GM19452 (cell line): ENCODE data around the gene GALK1.

Experiments
- ATAC-seq: cut with Tn5 transposase; IDR thresholded peaks from one replicate; pipeline ENCODE4 v1.9.1; 2021; ENCODE audit not compliant: unreplicated experiment

Gene GALK1

DNA sequence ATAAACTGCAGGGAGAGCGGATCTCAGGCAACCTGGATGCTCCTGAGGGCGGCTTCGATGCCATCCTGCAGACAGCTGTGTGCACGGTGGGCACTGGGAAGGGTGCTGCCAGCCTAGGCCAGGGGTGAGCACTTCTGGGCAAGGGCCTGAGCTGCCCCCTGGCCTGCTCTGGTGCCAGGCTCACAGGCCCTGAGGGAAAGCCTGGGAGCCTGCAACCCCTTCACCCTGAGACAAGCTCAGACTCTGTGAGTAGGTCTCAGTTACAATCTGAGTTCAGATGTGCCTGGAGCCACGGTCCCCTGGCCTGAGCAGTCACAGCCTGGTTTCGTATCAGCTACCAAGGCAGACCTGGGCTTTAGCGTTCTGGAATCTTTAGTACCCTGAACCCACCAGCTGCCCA lies 35.6 kb downstream of the GALK1 start:
- no peak for ATAC-seq

GRCh38 chr17:75727391-75727790 lies 37.6 kb downstream of the GALK1 start:
- ATAC-seq: no peak

GRCh38 chr17:75725504-75725903 lies 39.5 kb downstream of the GALK1 start:
- no peak for ATAC-seq

GRCh38 chr17:75724016-75725003 lies 40.7 kb downstream of the GALK1 start:
- ATAC-seq: no peak

GRCh38 chr17:75723171-75723930 lies 41.6 kb downstream of the GALK1 start:
- ATAC-seq: no peak

- ATAC-seq: no peak
These were observed 42.4 kb downstream of the GALK1 start for GRCh38 chr17:75722542-75723095.

GRCh38 chr17:75722076-75722475 lies 42.9 kb downstream of the GALK1 start:
- no peak for ATAC-seq

DNA sequence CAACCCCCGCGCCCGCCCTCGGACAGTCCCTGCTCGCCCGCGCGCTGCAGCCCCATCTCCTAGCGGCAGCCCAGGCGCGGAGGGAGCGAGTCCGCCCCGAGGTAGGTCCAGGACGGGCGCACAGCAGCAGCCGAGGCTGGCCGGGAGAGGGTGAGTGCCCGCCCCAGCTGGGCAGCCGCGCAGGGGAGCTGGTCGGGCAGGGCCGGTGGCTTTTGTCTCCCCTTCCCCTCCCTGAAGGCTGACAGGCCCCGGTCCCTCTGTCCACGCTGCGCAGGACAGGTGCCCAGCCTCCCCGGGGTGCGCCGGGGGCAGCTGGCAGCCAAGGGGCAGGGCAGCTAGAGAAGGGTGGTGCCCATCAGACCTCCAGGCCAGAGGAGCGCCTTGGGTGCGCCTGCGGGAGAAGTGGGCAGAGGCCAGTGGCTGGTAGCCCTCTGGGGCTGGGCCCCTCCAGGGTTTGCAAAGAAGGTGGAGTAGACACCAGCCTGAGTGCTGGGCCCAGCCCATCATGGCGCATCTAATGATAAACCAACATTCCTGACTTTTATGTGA lies 43.5 kb downstream of the GALK1 start:
- ATAC-seq: no peak

DNA sequence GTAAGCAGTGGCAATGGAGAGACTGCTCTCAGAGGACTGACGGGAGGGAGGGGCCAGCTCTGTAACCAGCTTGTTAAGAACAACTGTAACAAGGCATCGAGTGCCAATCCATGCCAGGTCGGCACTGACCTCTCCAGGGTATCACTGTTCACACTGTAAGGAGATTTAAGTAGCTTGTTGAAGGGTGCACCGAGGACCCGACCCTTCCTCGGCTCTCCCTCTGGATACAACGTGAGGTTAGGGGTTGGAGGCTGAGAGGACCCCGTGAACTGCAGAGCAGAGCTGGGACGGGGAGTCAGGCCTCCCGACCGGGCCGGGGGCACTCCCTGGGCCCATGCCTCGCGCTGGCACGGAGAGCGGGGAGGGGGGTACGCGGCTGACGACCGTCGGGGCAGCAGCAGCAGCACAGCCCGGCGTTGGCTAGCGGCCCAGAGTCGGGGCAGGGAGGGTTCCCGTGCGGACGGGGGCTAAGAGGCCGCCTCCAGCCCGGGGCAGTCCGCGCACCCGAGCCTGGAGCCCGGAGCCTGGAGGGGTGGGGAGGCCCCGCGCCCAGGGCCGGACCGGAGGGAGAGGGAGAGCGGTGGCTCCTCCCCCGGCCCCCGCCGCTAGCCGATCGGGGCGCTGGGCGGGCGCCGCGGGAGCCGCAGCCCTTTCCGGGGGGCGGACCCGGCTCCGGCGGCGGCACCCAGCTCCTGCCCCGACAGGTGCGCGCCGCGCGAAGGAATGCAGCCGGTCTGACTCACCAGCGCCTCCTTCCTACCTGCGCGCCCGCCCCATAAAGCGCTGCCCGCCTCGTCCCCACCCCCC lies 44.1 kb downstream of the GALK1 start, which contains the start of gene ITGB4:
ITGB4 (plus strand) TSS at position 804 of the 807 bp plus-strand sequence. CDS start 3,245 bp downstream, outside the sequence.
- ATAC-seq: no peak

DNA sequence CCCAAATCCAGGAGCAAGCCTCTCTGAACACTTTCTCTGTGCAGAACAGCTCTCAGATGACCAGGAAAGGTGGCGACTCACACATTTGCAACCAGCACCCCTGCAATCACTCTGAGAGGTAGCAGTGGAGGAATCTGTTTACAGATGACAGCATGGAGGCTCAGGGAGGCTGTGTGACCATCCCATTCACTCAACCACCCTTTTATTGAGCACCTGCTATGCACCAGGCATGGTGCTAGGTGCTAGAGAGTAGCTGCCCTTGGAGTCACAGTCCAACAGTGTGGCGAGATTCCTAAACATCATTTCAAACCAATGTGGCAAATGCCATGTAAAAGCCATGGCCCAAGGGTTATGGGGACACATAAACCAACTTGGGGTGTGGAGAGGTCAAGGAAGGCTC lies 45.3 kb downstream of the GALK1 start:
- no peak for ATAC-seq

GRCh38 chr17:75712446-75712845 lies 52.5 kb downstream of the GALK1 start:
- no peak for ATAC-seq
